Measurements from ENCODE around the gene GBP7.

GBP7 gene

GRCh38 chr1:89170170-89171066, 5.4 kb downstream of the GBP7 start:
- 89 to 93% methylated on average over 1 to 3 of the region's 4 CpGs for WGBS, 2 experiments (ENCODE audit: insufficient coverage in 2 of 2)
- Histone ChIP-seq H3K27ac (ENCODE audit: low read depth, low read length, severe bottlenecking) (no peak overlapping the region), H3K9me3 (ENCODE audit: control insufficient read depth, low read length) (no peaks in the 10 kb centered on the region), H3K4me3 (ENCODE audit: extremely low read depth, insufficient read depth, low read length, poor library complexity, severe bottlenecking) (no peak overlapping the region), H3K36me3 (ENCODE audit: control insufficient read depth, insufficient read depth, low read length) (no peaks in the 10 kb centered on the region), H3K4me1 (ENCODE audit: control insufficient read depth, insufficient read depth, low read length, poor library complexity, severe bottlenecking) (no peaks in the 10 kb centered on the region)

- Histone ChIP-seq H3K27ac (ENCODE audit: low read depth, low read length, severe bottlenecking) (no peak overlapping the region), H3K4me1 (ENCODE audit: control insufficient read depth, insufficient read depth, low read length, poor library complexity, severe bottlenecking) (no peaks in the 10 kb centered on the region), H3K36me3 (ENCODE audit: control insufficient read depth, insufficient read depth, low read length) (no peaks in the 10 kb centered on the region), H3K9me3 (ENCODE audit: control insufficient read depth, low read length) (no peaks in the 10 kb centered on the region), H3K4me3 (ENCODE audit: extremely low read depth, insufficient read depth, low read length, poor library complexity, severe bottlenecking) (no peak overlapping the region)
- 91 to 100% methylated on average over 1 of the region's 2 CpGs for WGBS, 2 experiments (ENCODE audit: insufficient coverage in 2 of 2)
These were observed 6.6 kb downstream of the GBP7 start for GRCh38 chr1:89169166-89169565.

- no peaks in the 10 kb centered on the region for H3K4me1 ChIP-seq (ENCODE audit: control insufficient read depth, insufficient read depth, low read length, poor library complexity, severe bottlenecking)
- no peaks in the 10 kb centered on the region for H3K9me3 ChIP-seq (ENCODE audit: control insufficient read depth, low read length)
- H3K4me3 ChIP-seq (ENCODE audit: extremely low read depth, insufficient read depth, low read length, poor library complexity, severe bottlenecking) = no peak overlapping the region
- no peaks in the 10 kb centered on the region for H3K36me3 ChIP-seq (ENCODE audit: control insufficient read depth, insufficient read depth, low read length)
- H3K27ac ChIP-seq (ENCODE audit: low read depth, low read length, severe bottlenecking) = no peak overlapping the region
- WGBS, 2 experiments (ENCODE audit: insufficient coverage in 2 of 2) = no CpG with 5 or more reads among the region's 2 CpGs
These were observed 8.1 kb downstream of the GBP7 start for GRCh38 chr1:89167590-89168230.

- Histone ChIP-seq H3K4me1 (ENCODE audit: control insufficient read depth, insufficient read depth, low read length, poor library complexity, severe bottlenecking) (no peaks in the 10 kb centered on the region), H3K36me3 (ENCODE audit: control insufficient read depth, insufficient read depth, low read length) (no peaks in the 10 kb centered on the region), H3K4me3 (ENCODE audit: extremely low read depth, insufficient read depth, low read length, poor library complexity, severe bottlenecking) (no peak overlapping the region), H3K27ac (ENCODE audit: low read depth, low read length, severe bottlenecking) (no peak overlapping the region), H3K9me3 (ENCODE audit: control insufficient read depth, low read length) (no peaks in the 10 kb centered on the region)
- no CpG with 5 or more reads among the region's 1 CpG for WGBS, 2 experiments (ENCODE audit: insufficient coverage in 2 of 2)
These were observed 9.1 kb downstream of the GBP7 start for GRCh38 chr1:89166705-89167104.

DNA sequence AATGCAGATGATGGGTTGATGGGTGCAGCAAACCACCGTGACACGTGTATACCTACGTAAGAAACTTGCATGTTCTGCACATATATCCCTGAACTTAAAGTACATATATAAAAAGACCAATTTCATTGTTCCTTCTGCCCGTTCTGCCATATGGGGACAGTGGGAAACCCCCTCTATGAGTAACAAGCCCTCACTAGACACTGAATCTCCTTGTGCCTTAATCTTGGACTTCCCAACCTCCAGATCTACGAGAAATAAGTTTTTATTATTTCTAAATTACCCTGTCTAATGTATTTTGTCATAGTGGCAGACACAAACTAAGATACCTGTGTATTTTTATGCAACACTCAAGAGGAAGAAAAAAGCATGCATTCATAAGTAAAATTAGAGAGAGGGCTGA, 10.0 kb downstream of the GBP7 start:
- H3K27ac ChIP-seq (ENCODE audit: low read depth, low read length, severe bottlenecking) = no peak overlapping the region
- H3K9me3 ChIP-seq (ENCODE audit: control insufficient read depth, low read length) = no peaks in the 10 kb centered on the region
- no peaks in the 10 kb centered on the region for H3K36me3 ChIP-seq (ENCODE audit: control insufficient read depth, insufficient read depth, low read length)
- no peak overlapping the region for H3K4me3 ChIP-seq (ENCODE audit: extremely low read depth, insufficient read depth, low read length, poor library complexity, severe bottlenecking)
- WGBS, 2 experiments (ENCODE audit: insufficient coverage in 2 of 2) = 83% methylated on average over 1 of the region's 5 CpGs; no CpG with 5 or more reads in 1 of the 2 experiments
- no peaks in the 10 kb centered on the region for H3K4me1 ChIP-seq (ENCODE audit: control insufficient read depth, insufficient read depth, low read length, poor library complexity, severe bottlenecking)

- Histone ChIP-seq H3K4me3 (ENCODE audit: extremely low read depth, insufficient read depth, low read length, poor library complexity, severe bottlenecking) (no peak overlapping the region), H3K4me1 (ENCODE audit: control insufficient read depth, insufficient read depth, low read length, poor library complexity, severe bottlenecking) (no peaks in the 10 kb centered on the region), H3K27ac (ENCODE audit: low read depth, low read length, severe bottlenecking) (no peak overlapping the region), H3K36me3 (ENCODE audit: control insufficient read depth, insufficient read depth, low read length) (no peaks in the 10 kb centered on the region), H3K9me3 (ENCODE audit: control insufficient read depth, low read length) (no peaks in the 10 kb centered on the region)
- WGBS, 2 experiments (ENCODE audit: insufficient coverage in 2 of 2) = no CpG with 5 or more reads among the region's 1 CpG
These were observed 24.8 kb downstream of the GBP7 start for GRCh38 chr1:89151047-89151446.

GRCh38 chr1:89149976-89150375, 25.8 kb downstream of the GBP7 start:
- no peaks in the 10 kb centered on the region for H3K4me1 ChIP-seq (ENCODE audit: control insufficient read depth, insufficient read depth, low read length, poor library complexity, severe bottlenecking)
- 80 to 100% methylated on average over 1 to 2 of the region's 3 CpGs for WGBS, 2 experiments (ENCODE audit: insufficient coverage in 2 of 2)
- no peak overlapping the region for H3K27ac ChIP-seq (ENCODE audit: low read depth, low read length, severe bottlenecking)
- no peak overlapping the region for H3K4me3 ChIP-seq (ENCODE audit: extremely low read depth, insufficient read depth, low read length, poor library complexity, severe bottlenecking)
- no peaks in the 10 kb centered on the region for H3K36me3 ChIP-seq (ENCODE audit: control insufficient read depth, insufficient read depth, low read length)
- H3K9me3 ChIP-seq (ENCODE audit: control insufficient read depth, low read length) = no peaks in the 10 kb centered on the region

DNA sequence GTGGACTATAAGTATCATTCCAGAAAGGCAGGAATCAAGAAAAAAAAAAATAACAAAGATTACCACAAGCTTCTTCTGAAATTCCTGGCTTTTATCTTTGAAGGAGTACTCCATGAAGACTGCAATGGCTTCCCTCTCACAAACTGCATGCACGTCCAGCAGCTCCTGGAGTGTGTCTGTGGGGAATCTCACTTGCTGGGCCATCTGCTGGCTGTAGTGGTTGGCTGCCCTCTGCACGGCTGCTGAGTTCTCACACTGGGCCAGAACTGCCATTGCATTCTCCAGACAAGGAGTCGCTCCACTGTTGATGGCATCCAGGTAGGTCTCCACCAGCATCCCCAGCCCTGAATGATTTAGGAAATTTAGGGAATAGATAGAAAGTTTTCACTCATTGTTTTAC, 26.6 kb downstream of the GBP7 start:
- Histone ChIP-seq H3K4me1 (ENCODE audit: control insufficient read depth, insufficient read depth, low read length, poor library complexity, severe bottlenecking) (no peaks in the 10 kb centered on the region), H3K4me3 (ENCODE audit: extremely low read depth, insufficient read depth, low read length, poor library complexity, severe bottlenecking) (no peak overlapping the region), H3K9me3 (ENCODE audit: control insufficient read depth, low read length) (no peaks in the 10 kb centered on the region), H3K36me3 (ENCODE audit: control insufficient read depth, insufficient read depth, low read length) (no peaks in the 10 kb centered on the region), H3K27ac (ENCODE audit: low read depth, low read length, severe bottlenecking) (no peak overlapping the region)
- WGBS, 2 experiments (ENCODE audit: insufficient coverage in 2 of 2) = 38 to 40% methylated on average over 1 of the region's 3 CpGs

- no peaks in the 10 kb centered on the region for H3K9me3 ChIP-seq (ENCODE audit: control insufficient read depth, low read length)
- no peak overlapping the region for H3K4me3 ChIP-seq (ENCODE audit: extremely low read depth, insufficient read depth, low read length, poor library complexity, severe bottlenecking)
- H3K4me1 ChIP-seq (ENCODE audit: control insufficient read depth, insufficient read depth, low read length, poor library complexity, severe bottlenecking) = no peaks in the 10 kb centered on the region
- no peak overlapping the region for H3K27ac ChIP-seq (ENCODE audit: low read depth, low read length, severe bottlenecking)
- H3K36me3 ChIP-seq (ENCODE audit: control insufficient read depth, insufficient read depth, low read length) = no peaks in the 10 kb centered on the region
- WGBS, 2 experiments (ENCODE audit: insufficient coverage in 2 of 2) = 83 to 94% methylated on average over 1 to 2 of the region's 3 CpGs
These were observed 27.8 kb downstream of the GBP7 start for GRCh38 chr1:89147678-89148658.

GRCh38 chr1:89146721-89147120, 29.1 kb downstream of the GBP7 start:
- H3K27ac ChIP-seq (ENCODE audit: low read depth, low read length, severe bottlenecking) = no peak overlapping the region
- H3K9me3 ChIP-seq (ENCODE audit: control insufficient read depth, low read length) = no peaks in the 10 kb centered on the region
- H3K4me3 ChIP-seq (ENCODE audit: extremely low read depth, insufficient read depth, low read length, poor library complexity, severe bottlenecking) = no peak overlapping the region
- WGBS, 2 experiments (ENCODE audit: insufficient coverage in 2 of 2) = no CpG with 5 or more reads among the region's 3 CpGs
- H3K4me1 ChIP-seq (ENCODE audit: control insufficient read depth, insufficient read depth, low read length, poor library complexity, severe bottlenecking) = no peaks in the 10 kb centered on the region
- no peaks in the 10 kb centered on the region for H3K36me3 ChIP-seq (ENCODE audit: control insufficient read depth, insufficient read depth, low read length)

Data from mesodermal cell (in vitro differentiated cells).